IMR-90 (cell line): ENCODE data around the gene PRKD1. TPM values are rescaled to one million over a fixed set of nuclear protein-coding genes. Genes with fewer than 3 reads are reported as not detected.

Experiments used
- ATAC-seq: fragments of 200-7000 bp; cut with Tn5 transposase; 2 replicates; pipeline ENCODE4 v1.9.1; 2020; ENCODE audit warnings: low read depth, mild to moderate bottlenecking, moderate library complexity
- BruUV-seq: library from RNA; stranded (reverse); fragments of 400-500 nt; replicated peaks from 2 replicates; lab custom pipeline; 2021; lab: Mats Ljungman, UMichigan
- CTCF ChIA-PET: fragments of 300-600 bp; formaldehyde crosslinking; extraction: SDS; loops from one replicate; lab custom pipeline; 2021; ENCODE audit warnings: antibody characterized with exemption; lab: Yijun Ruan, JAX
- POLR2A ChIA-PET: fragments of 300-600 bp; sonication (Branson Sonifier 250); formaldehyde crosslinking; loops from one replicate; lab custom pipeline; 2022; ENCODE audit warnings: antibody characterized with exemption; ENCODE audit not compliant: unreplicated experiment; lab: Charles Lee
- DNase-seq: peaks from one replicate; pipeline ENCODE4 v3.0.0; 2013
- H2AFZ ChIP-seq: replicated peaks from 2 replicates; pipeline ENCODE3; 2013; ENCODE audit warnings: low read length, mild to moderate bottlenecking; ENCODE audit not compliant: poor library complexity
- H2AK5ac ChIP-seq: 2 replicates; pipeline ENCODE4 v1.6.1; 2013; ENCODE audit warnings: low read depth, low read length, inconsistent platforms
- H2AK9ac ChIP-seq: replicated peaks from 2 replicates; pipeline ENCODE3; 2013; ENCODE audit warnings: mild to moderate bottlenecking, low read depth, low read length, moderate library complexity; ENCODE audit not compliant: poor library complexity
- H2BK120ac ChIP-seq: 2 replicates; pipeline ENCODE4 v1.6.1; 2013; ENCODE audit warnings: low read depth, low read length, inconsistent platforms
- H2BK15ac ChIP-seq: 3 replicates; pipeline ENCODE4 v1.6.1; 2013; ENCODE audit warnings: low read depth, low read length, inconsistent platforms
- H2BK20ac ChIP-seq: 2 replicates; pipeline ENCODE4 v1.6.1; 2013; ENCODE audit warnings: low read depth, mild to moderate bottlenecking, inconsistent platforms, low read length, moderate library complexity
- H2BK5ac ChIP-seq: 2 replicates; pipeline ENCODE4 v1.6.1; 2013; ENCODE audit warnings: mild to moderate bottlenecking, low read depth, low read length, inconsistent platforms; ENCODE audit not compliant: poor library complexity, severe bottlenecking
- H3K14ac ChIP-seq: replicated peaks from 2 replicates; pipeline ENCODE4 v1.6.1; 2013; ENCODE audit warnings: low read depth, low read length, inconsistent platforms
- H3K18ac ChIP-seq: 2 replicates; pipeline ENCODE4 v1.6.1; 2013; ENCODE audit warnings: low read depth, low read length, control low read depth
- H3K23ac ChIP-seq: 2 replicates; pipeline ENCODE4 v1.6.1; 2013; ENCODE audit warnings: low read depth, low read length, inconsistent platforms
- H3K27ac ChIP-seq: 2 replicates; pipeline ENCODE4 v1.5.1; 2013; ENCODE audit warnings: mild to moderate bottlenecking, control low read depth, low read length; ENCODE audit not compliant: insufficient read depth
- H3K27me3 ChIP-seq: 2 replicates; pipeline ENCODE4 v1.6.1; 2013; ENCODE audit warnings: low read length; ENCODE audit not compliant: control insufficient read depth, insufficient read depth
- H3K36me3 ChIP-seq: 2 replicates; pipeline ENCODE4 v1.6.1; 2013; ENCODE audit warnings: low read length, mixed read lengths; ENCODE audit not compliant: control insufficient read depth, insufficient read depth
- H3K4ac ChIP-seq: 2 replicates; pipeline ENCODE4 v1.6.1; 2013; ENCODE audit warnings: low read depth, low read length, inconsistent platforms
- H3K4me1 ChIP-seq: 2 replicates; pipeline ENCODE4 v1.6.1; 2013; ENCODE audit warnings: low read length, mixed read lengths; ENCODE audit not compliant: control insufficient read depth, insufficient read depth
- H3K4me2 ChIP-seq: 2 replicates; pipeline ENCODE4 v1.6.1; 2013; ENCODE audit warnings: low read depth, mild to moderate bottlenecking, control low read depth, low read length, moderate library complexity
- H3K4me3 ChIP-seq: 2 replicates; pipeline ENCODE4 v1.5.1; 2013; ENCODE audit warnings: low read depth, mild to moderate bottlenecking, control low read depth, low read length, moderate library complexity; ENCODE audit not compliant: insufficient read depth
- H3K56ac ChIP-seq: 2 replicates; pipeline ENCODE4 v1.6.1; 2013; ENCODE audit warnings: low read length, inconsistent platforms; ENCODE audit not compliant: insufficient read depth; ENCODE audit errors: extremely low read depth
- H3K79me1 ChIP-seq, 2 experiments: 2 replicates each; pipeline ENCODE4 v1.6.1; 2013; ENCODE audit warnings: low read length in 2 of 2, inconsistent platforms in 1 of 2, low read depth in 1 of 2
- H3K9ac ChIP-seq: 2 replicates; pipeline ENCODE4 v1.6.1; 2013; ENCODE audit warnings: low read depth, low read length, control low read depth
- H3K9me1 ChIP-seq: 2 replicates; pipeline ENCODE4 v1.6.1; 2013; ENCODE audit warnings: low read length, inconsistent platforms; ENCODE audit not compliant: insufficient read depth
- H3K9me3 ChIP-seq: 2 replicates; pipeline ENCODE4 v1.6.1; 2013; ENCODE audit warnings: low read length; ENCODE audit not compliant: control insufficient read depth, insufficient read depth
- H4K20me1 ChIP-seq: 2 replicates; pipeline ENCODE4 v1.6.1; 2013; ENCODE audit warnings: low read length, inconsistent platforms; ENCODE audit not compliant: insufficient read depth
- H4K5ac ChIP-seq: 2 replicates; pipeline ENCODE4 v1.6.1; 2013; ENCODE audit warnings: mild to moderate bottlenecking, low read depth, low read length, control low read depth
- H4K8ac ChIP-seq, 2 experiments: 2 replicates each; pipeline ENCODE4 v1.6.1; 2013; ENCODE audit warnings: low read depth in 2 of 2, low read length in 2 of 2, control low read depth in 1 of 2, inconsistent platforms in 1 of 2
- H4K91ac ChIP-seq: 2 replicates; pipeline ENCODE4 v1.6.1; 2013; ENCODE audit warnings: low read depth, low read length, inconsistent platforms; ENCODE audit not compliant: insufficient read depth
- BHLHE40 ChIP-seq: fragments of 150-350 bp; IDR thresholded peaks from 2 replicates; pipeline ENCODE4 v1.6.1; 2016; ENCODE audit warnings: mild to moderate bottlenecking, low read depth, low read length
- CEBPB ChIP-seq: IDR thresholded peaks from 2 replicates; pipeline ENCODE4 v1.6.1; 2012; ENCODE audit warnings: low read depth, low read length, improper control_type of control experiment
- CHD1 ChIP-seq: IDR thresholded peaks from 2 replicates; pipeline ENCODE4 v1.6.1; 2012; ENCODE audit warnings: low read depth, low read length, improper control_type of control experiment
- CTCF ChIP-seq: conservative IDR thresholded peaks from 2 replicates; pipeline ENCODE4 v1.5.1; 2012; ENCODE audit warnings: mild to moderate bottlenecking, low read depth, low read length, improper control_type of control experiment
- FOS ChIP-seq: fragments of 150-350 bp; IDR thresholded peaks from 2 replicates; pipeline ENCODE4 v1.6.1; 2016; ENCODE audit warnings: low read depth, low read length
- MAFK ChIP-seq: IDR thresholded peaks from 2 replicates; pipeline ENCODE4 v1.6.1; 2012; ENCODE audit warnings: low read depth, low read length, improper control_type of control experiment
- MAZ ChIP-seq: IDR thresholded peaks from 2 replicates; pipeline ENCODE4 v1.6.1; 2012; ENCODE audit warnings: low read depth, mild to moderate bottlenecking, low read length, improper control_type of control experiment, moderate library complexity, borderline replicate concordance
- MXI1 ChIP-seq: IDR thresholded peaks from 2 replicates; pipeline ENCODE4 v1.6.1; 2012; ENCODE audit warnings: low read depth, mild to moderate bottlenecking, low read length, moderate library complexity, borderline replicate concordance
- NFE2L2 ChIP-seq: fragments of 150-350 bp; IDR thresholded peaks from 2 replicates; pipeline ENCODE4 v1.6.1; 2016; ENCODE audit warnings: low read depth, mild to moderate bottlenecking, low read length
- POLR2A ChIP-seq: IDR thresholded peaks from 2 replicates; pipeline ENCODE4 v1.6.1; 2012; ENCODE audit warnings: mild to moderate bottlenecking, low read depth, low read length
- RAD21 ChIP-seq: IDR thresholded peaks from 2 replicates; pipeline ENCODE4 v1.6.1; 2012; ENCODE audit warnings: low read length, improper control_type of control experiment
- RCOR1 ChIP-seq: IDR thresholded peaks from 2 replicates; pipeline ENCODE4 v1.6.1; 2012; ENCODE audit warnings: mild to moderate bottlenecking, low read length, improper control_type of control experiment; ENCODE audit not compliant: insufficient replicate concordance
- RFX5 ChIP-seq: IDR thresholded peaks from 2 replicates; pipeline ENCODE4 v1.8.0; 2012; ENCODE audit warnings: low read depth, mild to moderate bottlenecking, low read length, moderate library complexity
- SMC3 ChIP-seq: fragments of 150-350 bp; IDR thresholded peaks from 2 replicates; pipeline ENCODE4 v1.6.1; 2016; ENCODE audit warnings: low read depth, mild to moderate bottlenecking, antibody characterized with exemption, low read length, moderate library complexity
- WGBS, 2 experiments: methylation state at CpG; one replicate each; pipeline versions ENCODE4 v1.1.5 to v1.1.7; 2013; ENCODE audit warnings: missing lambda C conversion rate in 2 of 2; ENCODE audit not compliant: insufficient read length in 1 of 2; ENCODE audit errors: extremely low coverage in 2 of 2; 5-methylcytosine and 5-hydroxymethylcytosine counted together
- dilution Hi-C: fragments of 300-500 bp; cut with HindIII; formaldehyde crosslinking; loops from one replicate; pipeline ENCODE4 v1.14.3; 2018; ENCODE audit warnings: low sequenced_read_pairs; ENCODE audit not compliant: unreplicated experiment
- in situ Hi-C: fragments of 300-500 bp; cut with MboI; formaldehyde crosslinking; loops from 3 replicates; pipeline ENCODE4 v1.14.3; 2019; ENCODE audit warnings: low sequenced_read_pairs, inconsistent platforms, mixed read lengths
- intact Hi-C: fragments of 100-400 bp; cut with micrococcal nuclease; formaldehyde crosslinking; loops from 2 replicates; pipeline ENCODE4 v1.10.0; 2022
- polyA plus RNA-seq, 3 experiments: library from polyadenylated mRNA; depleted of rRNA; stranded (reverse); fragments of >200 nt; gene quantifications; 2 replicates each; pipeline ENCODE4 v1.2.3, GENCODE V29; 2012; ENCODE audit warnings: low replicate concordance in 1 of 3
- total RNA-seq: library from RNA; depleted of rRNA; stranded (reverse); fragments of >200 nt; gene quantifications from 2 replicates; pipeline ENCODE4 v1.2.3, GENCODE V29; 2012
- TF ChIP-seq, protein P1 (sequence below): fragments of 150-350 bp; IDR thresholded peaks from 2 replicates; pipeline ENCODE4 v1.6.1; 2017; ENCODE audit warnings: mild to moderate bottlenecking, antibody characterized with exemption, low read length, low read depth
- TF ChIP-seq, protein P2 (sequence below): fragments of 150-350 bp; IDR thresholded peaks from 2 replicates; pipeline ENCODE4 v1.6.1; 2016; ENCODE audit warnings: low read depth, mild to moderate bottlenecking, low read length, moderate library complexity, borderline replicate concordance

The PRKD1 gene
- total and polyA plus RNA-seq, 2 of the 4 experiments (the other 2 are of a cell fraction), result 12.9 to 14.2 TPM

DNA sequence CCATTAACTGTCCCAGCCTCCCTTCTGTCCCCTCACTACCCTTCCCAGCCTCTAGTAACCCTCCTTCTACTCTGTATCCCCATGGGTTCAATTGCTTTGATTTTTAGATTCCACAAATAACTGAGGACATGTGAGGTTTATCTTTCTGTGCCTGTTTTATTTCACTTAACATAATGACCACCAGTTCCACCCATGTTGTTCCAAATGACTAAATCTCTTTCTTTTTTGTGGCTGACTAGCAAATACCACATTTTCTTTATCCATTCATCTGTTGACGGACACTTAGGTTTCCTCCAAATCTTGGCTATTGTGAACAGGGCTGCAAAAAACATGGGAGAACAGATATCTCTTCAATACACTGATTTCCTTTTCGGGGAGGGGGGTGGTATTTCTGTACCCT is 65.7 kb downstream of the PRKD1 start:
- Histone ChIP-seq H4K5ac (no peak overlapping the region), H3K14ac (no peak overlapping the region), H3K23ac (no peak overlapping the region), H3K56ac (no peak overlapping the region), H3K27ac (no peak overlapping the region), H3K36me3 (no peaks in the 10 kb centered on the region), H3K9me3 (no peaks in the 10 kb centered on the region), H3K9me1 (no peaks in the 10 kb centered on the region), H2BK20ac (no peak overlapping the region), H4K91ac (no peak overlapping the region), H3K27me3 (no peaks in the 10 kb centered on the region), H3K4ac (no peak overlapping the region), H2AK5ac (no peak overlapping the region), H3K18ac (no peak overlapping the region), H3K9ac (no peak overlapping the region), H3K4me3 (no peak overlapping the region), H2BK5ac (no peak overlapping the region), H2AK9ac (no peak overlapping the region), H2BK120ac (no peak overlapping the region), H2AFZ (no peak overlapping the region), H3K4me2 (no peak overlapping the region), H2BK15ac (no peak overlapping the region), H4K20me1 (no peaks in the 10 kb centered on the region; the same call in 1 of the 2 replicates), H3K4me1 (no peaks in the 10 kb centered on the region), H3K79me1 (peaks cover 10 to 11% of the 10 kb centered on the region in 2 experiments; a peak in 2 of 4 replicates), H4K8ac (no peak overlapping the region)
- CTCF ChIA-PET, result no interaction called here
- intact Hi-C loops, result no loop called here
- dilution Hi-C loops, result no loop called here
- ATAC-seq (no peak), DNase-seq (no peak)
- BruUV-seq, result no TSS peak
- no CpG with 5 or more reads among the region's 2 CpGs for WGBS, 2 experiments
- POLR2A ChIA-PET, result no interaction called here
- in situ Hi-C loops, result no loop called here
- TF ChIP-seq NFE2L2 (no peak), MAZ (no peak), RAD21 (no peak), MAFK (no peak), CTCF (no peak), CEBPB (no peak), RFX5 (no peak), FOS (no peak), SMC3 (no peak), CHD1 (no peak), MXI1 (no peak), RCOR1 (no peak), BHLHE40 (no peak), POLR2A (no peak)
- TF ChIP-seq, protein P1, sequence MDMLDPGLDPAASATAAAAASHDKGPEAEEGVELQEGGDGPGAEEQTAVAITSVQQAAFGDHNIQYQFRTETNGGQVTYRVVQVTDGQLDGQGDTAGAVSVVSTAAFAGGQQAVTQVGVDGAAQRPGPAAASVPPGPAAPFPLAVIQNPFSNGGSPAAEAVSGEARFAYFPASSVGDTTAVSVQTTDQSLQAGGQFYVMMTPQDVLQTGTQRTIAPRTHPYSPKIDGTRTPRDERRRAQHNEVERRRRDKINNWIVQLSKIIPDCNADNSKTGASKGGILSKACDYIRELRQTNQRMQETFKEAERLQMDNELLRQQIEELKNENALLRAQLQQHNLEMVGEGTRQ, result no peak
- TF ChIP-seq, protein P2, sequence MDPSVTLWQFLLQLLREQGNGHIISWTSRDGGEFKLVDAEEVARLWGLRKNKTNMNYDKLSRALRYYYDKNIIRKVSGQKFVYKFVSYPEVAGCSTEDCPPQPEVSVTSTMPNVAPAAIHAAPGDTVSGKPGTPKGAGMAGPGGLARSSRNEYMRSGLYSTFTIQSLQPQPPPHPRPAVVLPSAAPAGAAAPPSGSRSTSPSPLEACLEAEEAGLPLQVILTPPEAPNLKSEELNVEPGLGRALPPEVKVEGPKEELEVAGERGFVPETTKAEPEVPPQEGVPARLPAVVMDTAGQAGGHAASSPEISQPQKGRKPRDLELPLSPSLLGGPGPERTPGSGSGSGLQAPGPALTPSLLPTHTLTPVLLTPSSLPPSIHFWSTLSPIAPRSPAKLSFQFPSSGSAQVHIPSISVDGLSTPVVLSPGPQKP, result no peak
